ENCODE measurements around the gene ANKAR. TPM values are rescaled to one million over a fixed set of nuclear protein-coding genes. Genes with fewer than 3 reads are reported as not detected.

ANKAR gene
- total and polyA plus RNA-seq, 2 of the 8 experiments (the other 6 are each of a cell fraction or from before 2014, with no cell fraction given), result 0.56 to 1.7 TPM

DNA sequence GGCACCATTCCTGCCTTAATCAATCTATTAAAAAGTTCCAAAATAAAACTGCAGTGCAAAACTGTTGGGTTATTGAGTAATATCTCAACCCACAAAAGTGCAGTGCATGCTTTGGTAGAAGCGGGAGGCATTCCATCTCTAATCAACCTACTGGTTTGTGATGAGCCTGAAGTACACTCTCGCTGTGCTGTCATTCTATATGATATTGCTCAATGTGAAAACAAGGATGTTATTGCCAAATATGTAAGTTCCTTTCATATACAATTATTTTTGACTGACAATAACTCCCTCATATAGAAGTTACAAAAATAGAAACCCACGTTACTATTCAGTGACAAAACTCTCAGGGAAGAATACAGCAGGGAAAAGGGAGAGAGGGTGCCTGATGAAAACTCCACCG lies 45.1 kb downstream of the ANKAR start:
- Histone ChIP-seq H3K4me1 (replicated peaks in 1 of 4; ENCODE audit: control insufficient read depth in 3 of 4, insufficient read depth in 4 of 4, low read length in 3 of 4) (no peaks in the 10 kb centered on the region), H4K20me1 (replicated peaks in 1 of 2; ENCODE audit: control insufficient read depth in 1 of 2, insufficient read depth in 2 of 2, low read length in 2 of 2) (no peaks in the 10 kb centered on the region), H3K27ac (ENCODE audit: low read depth, low read length) (no peak overlapping the region), H2AK5ac (ENCODE audit: low read depth, low read length) (no peak overlapping the region), H4K91ac (replicated peaks; ENCODE audit: insufficient read length, low read length) (no peak overlapping the region), H3K14ac (ENCODE audit: insufficient read length) (no peak overlapping the region), H3K4ac (replicated peaks; ENCODE audit: insufficient read length, low read depth, low read length) (no peak overlapping the region), H3K23ac (ENCODE audit: insufficient read length) (no peak overlapping the region), H2AFZ (ENCODE audit: low read length) (no peak overlapping the region), H2BK120ac (replicated peaks; ENCODE audit: low read depth, low read length) (no peak overlapping the region), H3K23me2 (ENCODE audit: low read depth, low read length) (no peaks in the 10 kb centered on the region), H3K9me3 (ENCODE audit: insufficient read depth in 2 of 2, low read depth in 1 of 2, low read length in 1 of 2) (no peaks in the 10 kb centered on the region), H3K56ac (replicated peaks; ENCODE audit: insufficient read length, low read depth, low read length) (no peak overlapping the region), H3K18ac (ENCODE audit: extremely low read depth, low read length) (no peak overlapping the region), H3K79me2 (ENCODE audit: control insufficient read depth in 1 of 2, insufficient read depth in 2 of 2, low read length in 2 of 2) (no peaks in the 10 kb centered on the region), H4K8ac (ENCODE audit: extremely low read depth, insufficient read depth, low read length) (no peak overlapping the region), H3K27me3 (replicated peaks in 1 of 4; ENCODE audit: control insufficient read depth in 3 of 4, extremely low read depth in 1 of 4, insufficient read depth in 3 of 4, low read length in 3 of 4) (peaks cover 0 to 1% (median 0%) of the 10 kb centered on the region in 4 experiments; a peak in 1 of 7 replicates), H3K9ac (replicated peaks in 1 of 4; ENCODE audit: extremely low read depth in 1 of 4, low read depth in 3 of 4, low read length in 3 of 4) (no peak overlapping the region), H2BK15ac (ENCODE audit: low read length) (no peak overlapping the region), H3K4me2 (ENCODE audit: insufficient read depth in 1 of 2, low read depth in 2 of 2, low read length in 2 of 2) (no peak overlapping the region), H2BK12ac (ENCODE audit: low read depth, low read length) (no peak overlapping the region), H2BK20ac (ENCODE audit: low read length) (no peak overlapping the region), H3K79me1 (ENCODE audit: low read depth, low read length) (no peaks in the 10 kb centered on the region), H3K36me3 (ENCODE audit: control insufficient read depth in 2 of 4, insufficient read depth in 4 of 4, low read length in 3 of 4) (no peaks in the 10 kb centered on the region), H4K5ac (ENCODE audit: insufficient read length, low read depth, low read length) (no peak overlapping the region), H2BK5ac (ENCODE audit: low read depth, low read length) (no peak overlapping the region), H3K4me3 (ENCODE audit: extremely low read depth in 1 of 4, insufficient read depth in 2 of 4, low read depth in 3 of 4, low read length in 4 of 4) (no peak overlapping the region)
- TF ChIP-seq MAFK (IDR thresholded peaks at IDR 0.05; ENCODE audit: low read depth, low read length), result no peak
- TF ChIP-seq POLR2AphosphoS5 (IDR thresholded peaks at IDR 0.05; ENCODE audit: low read depth, low read length), result no peak
- TF ChIP-seq SUZ12 (IDR thresholded peaks at IDR 0.05; ENCODE audit: low read length), result no peak
- no peak for TF ChIP-seq POU5F1 (IDR thresholded peaks at IDR 0.05; ENCODE audit: low read depth, low read length)
- no peak for TF ChIP-seq CREB1 (IDR thresholded peaks at IDR 0.05)
- no peak for TF ChIP-seq CHD1 (IDR thresholded peaks at IDR 0.05; ENCODE audit: low read depth, low read length)
- TF ChIP-seq EGR1 (IDR thresholded peaks at IDR 0.05; ENCODE audit: borderline replicate concordance, low read depth, low read length), result no peak
- TF ChIP-seq GTF2F1 (IDR thresholded peaks at IDR 0.05; ENCODE audit: borderline replicate concordance, low read depth, low read length), result no peak
- no peak for TF ChIP-seq CBX5 (IDR thresholded peaks at IDR 0.05; ENCODE audit: low read depth, low read length)
- TF ChIP-seq BCL11A (IDR thresholded peaks at IDR 0.05; ENCODE audit: low read depth in 2 of 2, low read length in 2 of 2), result no peak
- TF ChIP-seq EP300 (IDR thresholded peaks at IDR 0.05; ENCODE audit: borderline replicate concordance in 1 of 2, low read depth in 2 of 2, low read length in 2 of 2), result no peak
- no peak for TF ChIP-seq CBX8 (IDR thresholded peaks at IDR 0.05; ENCODE audit: borderline replicate concordance, low read depth, low read length)
- TF ChIP-seq POLR2A (IDR thresholded peaks at IDR 0.05; ENCODE audit: control extremely low read depth in 1 of 2, low read depth in 2 of 2, low read length in 2 of 2), result no peak
- TF ChIP-seq RBBP5 (IDR thresholded peaks at IDR 0.05; ENCODE audit: borderline replicate concordance, low read depth, low read length), result no peak
- TF ChIP-seq, protein P1, sequence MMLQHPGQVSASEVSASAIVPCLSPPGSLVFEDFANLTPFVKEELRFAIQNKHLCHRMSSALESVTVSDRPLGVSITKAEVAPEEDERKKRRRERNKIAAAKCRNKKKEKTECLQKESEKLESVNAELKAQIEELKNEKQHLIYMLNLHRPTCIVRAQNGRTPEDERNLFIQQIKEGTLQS (IDR thresholded peaks at IDR 0.05; ENCODE audit: insufficient read depth, low read depth, low read length), result no peak
- no peak for DNase-seq (ENCODE audit: low read depth in 1 of 2, low spot score in 2 of 2)
- ChIA-PET POLR2A (ENCODE audit: partially characterized antibody) (no interaction called here), CTCF (ENCODE audit: partially characterized antibody) (interaction anchor here (1.2 kb wide), 1 partner anchor 43 kb away, joined by 5 read pairs; the partner anchor contains the start of gene OSGEPL1)
- 88% methylated on average over 4 of the region's 4 CpGs; no CpG with 5 or more reads in 1 of the 2 experiments for WGBS, 2 experiments (ENCODE audit: extremely low coverage in 1 of 2, insufficient coverage in 1 of 2, insufficient read length in 1 of 2, insufficient replicate concordance in 2 of 2, low coverage in 1 of 2, low lambda C conversion rate in 2 of 2, missing lambda C conversion rate in 1 of 2)
- FAIRE-seq, result no peak
